ENCODE results near the gene TBXA2R. TPM values are rescaled to one million over a fixed set of nuclear protein-coding genes. Genes with fewer than 3 reads are reported as not detected.

The TBXA2R gene
- total and polyA plus RNA-seq, 5 donors from 2014 or later: 0.19 to 1.7 (median 0.73) TPM; not detected in 1

DNA sequence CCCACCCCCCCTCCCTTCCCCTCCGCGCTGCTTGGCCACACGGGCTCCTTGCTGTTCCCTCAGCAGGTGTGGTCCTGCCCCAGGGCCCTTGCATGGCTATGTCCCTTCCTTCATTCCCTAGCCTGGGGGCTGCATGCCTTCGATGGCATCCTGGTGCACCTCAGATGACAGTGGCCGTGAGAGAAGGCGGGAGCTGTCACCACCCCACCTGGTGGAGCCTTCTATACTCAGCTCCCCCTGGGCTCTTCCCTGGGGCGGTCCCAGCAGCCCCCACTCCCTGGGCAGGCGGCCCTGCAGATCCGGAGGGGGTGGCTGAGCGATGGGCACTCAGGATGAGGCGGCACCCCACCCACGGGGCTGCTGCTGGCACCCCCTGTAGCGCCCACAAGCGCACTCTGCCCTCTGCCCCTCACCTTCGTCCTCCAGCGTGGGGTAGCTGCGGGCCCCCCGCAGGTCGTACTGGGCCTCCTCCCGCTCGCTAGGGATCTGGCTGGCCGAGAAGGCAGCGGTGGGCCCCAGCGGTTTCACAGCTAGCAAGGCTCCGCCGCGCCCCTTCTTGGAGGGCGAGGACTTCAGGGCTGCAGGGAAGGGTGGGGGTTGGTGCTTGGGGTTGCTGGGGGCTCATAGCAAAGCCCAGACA lies 37.1 kb upstream of the TBXA2R start:
- H3K27ac ChIP-seq (ENCODE audit: insufficient read depth, low read length, poor library complexity, severe bottlenecking): no peak overlapping the region
- H3K4me3 Mint-ChIP-seq: no peak overlapping the region
- H3K9me3 ChIP-seq (ENCODE audit: control insufficient read depth in 2 of 2, low read length in 2 of 2): no peaks in the 10 kb centered on the region
- H3K27me3 Mint-ChIP-seq: no peaks in the 10 kb centered on the region
- H3K36me3 Mint-ChIP-seq: peaks cover 10% of the 10 kb centered on the region
- no peaks in the 10 kb centered on the region for H3K27me3 ChIP-seq (ENCODE audit: control insufficient read depth, insufficient read depth, low read length)
- no peak overlapping the region for H3K27ac Mint-ChIP-seq
- H3K4me1 ChIP-seq (ENCODE audit: control insufficient read depth, insufficient read depth, low read length, poor library complexity, severe bottlenecking): no peaks in the 10 kb centered on the region
- H3K4me3 ChIP-seq (ENCODE audit: low read depth, low read length): no peak overlapping the region
- peaks cover 9% of the 10 kb centered on the region for H3K36me3 ChIP-seq (ENCODE audit: control insufficient read depth, insufficient read depth, low read length)
- ATAC-seq (ENCODE audit: low read depth in 2 of 2): no peak
- H3K9me3 Mint-ChIP-seq: no peaks in the 10 kb centered on the region
- DNase-seq: no peak
- H3K4me1 Mint-ChIP-seq: no peaks in the 10 kb centered on the region

DNA sequence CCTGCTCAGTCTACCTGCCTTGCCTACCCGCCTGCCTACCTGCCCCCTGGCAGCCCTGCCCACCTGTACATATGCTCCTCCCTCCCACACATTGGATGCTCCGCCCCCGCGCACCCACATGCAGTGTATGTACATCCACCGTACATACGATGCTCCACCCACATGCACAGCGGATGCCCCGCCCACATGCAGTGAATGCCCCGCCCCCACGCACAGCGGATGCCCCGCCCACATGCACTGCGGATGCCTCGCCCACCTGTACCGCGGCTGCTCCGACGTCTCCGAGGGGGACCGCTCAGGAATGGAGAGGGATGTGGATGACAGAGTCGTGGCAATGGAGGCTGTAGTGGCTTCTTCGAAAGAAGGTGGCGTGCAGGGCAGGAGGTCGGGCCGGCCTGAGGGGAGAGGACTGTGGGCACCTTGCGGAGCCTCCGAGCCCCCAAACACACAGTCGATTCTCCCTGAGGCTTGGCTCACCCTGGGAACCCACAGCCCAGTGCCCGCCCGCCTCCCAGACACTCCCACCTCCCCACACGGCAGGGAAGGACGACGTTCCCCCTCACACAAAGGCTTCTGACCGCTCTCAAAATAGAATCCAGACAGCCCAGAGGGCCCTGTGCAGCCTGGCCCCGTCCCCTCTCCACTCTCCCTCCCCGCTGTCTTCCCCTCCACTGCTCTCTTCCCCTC lies 36.5 kb upstream of the TBXA2R start:
- no peaks in the 10 kb centered on the region for H3K4me1 Mint-ChIP-seq

DNA sequence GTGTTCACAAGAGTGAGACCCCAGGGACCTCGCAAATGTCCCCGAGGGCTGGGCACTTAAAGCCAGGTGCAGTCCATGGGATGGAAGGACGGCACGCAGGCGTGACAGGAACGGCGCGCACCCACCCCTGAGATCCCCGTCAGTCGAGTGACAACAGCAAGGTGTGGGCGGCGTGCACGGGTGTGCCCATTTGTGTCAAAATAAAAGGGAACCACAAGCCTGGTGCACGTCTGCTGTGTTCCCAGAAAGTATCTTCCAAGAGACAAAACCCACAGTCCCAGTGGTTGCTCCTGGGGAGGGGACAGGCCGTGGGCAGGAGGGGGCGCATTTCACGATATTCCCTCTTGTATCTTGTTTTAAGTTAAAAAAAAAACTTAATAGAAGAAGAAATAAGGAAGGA lies 35.6 kb upstream of the TBXA2R start:
- no peak for ATAC-seq (ENCODE audit: low read depth in 2 of 2)
- no peak for DNase-seq
- no peaks in the 10 kb centered on the region for H3K27me3 ChIP-seq (ENCODE audit: control insufficient read depth, insufficient read depth, low read length)
- peak overlapping the region in 2 of 3 donors; percentile 5 to 78 for H3K27ac Mint-ChIP-seq
- H3K36me3 Mint-ChIP-seq: peaks cover 10% of the 10 kb centered on the region
- H3K4me3 ChIP-seq (ENCODE audit: low read depth, low read length): no peak overlapping the region
- no peaks in the 10 kb centered on the region for H3K27me3 Mint-ChIP-seq
- no peaks in the 10 kb centered on the region for H3K9me3 Mint-ChIP-seq
- no peak overlapping the region for H3K27ac ChIP-seq (ENCODE audit: insufficient read depth, low read length, poor library complexity, severe bottlenecking)
- no peak overlapping the region for H3K4me3 Mint-ChIP-seq
- no peaks in the 10 kb centered on the region for H3K4me1 ChIP-seq (ENCODE audit: control insufficient read depth, insufficient read depth, low read length, poor library complexity, severe bottlenecking)
- peaks cover 7% of the 10 kb centered on the region for H3K36me3 ChIP-seq (ENCODE audit: control insufficient read depth, insufficient read depth, low read length)
- H3K4me1 Mint-ChIP-seq: no peaks in the 10 kb centered on the region
- H3K9me3 ChIP-seq (ENCODE audit: control insufficient read depth in 2 of 2, low read length in 2 of 2): no peaks in the 10 kb centered on the region

More for the DNA sequence above, 36.5 kb upstream of the TBXA2R start:
- DNase-seq: peak in 1 of 3 donors; percentile 13
- Histone ChIP-seq H3K27me3 (ENCODE audit: control insufficient read depth, insufficient read depth, low read length) (no peaks in the 10 kb centered on the region), H3K36me3 (ENCODE audit: control insufficient read depth, insufficient read depth, low read length) (peaks cover 10% of the 10 kb centered on the region), H3K4me1 (ENCODE audit: control insufficient read depth, insufficient read depth, low read length, poor library complexity, severe bottlenecking) (no peaks in the 10 kb centered on the region), H3K27ac (ENCODE audit: insufficient read depth, low read length, poor library complexity, severe bottlenecking) (no peak overlapping the region), H3K9me3 (ENCODE audit: control insufficient read depth in 2 of 2, low read length in 2 of 2) (no peaks in the 10 kb centered on the region), H3K4me3 (ENCODE audit: low read depth, low read length) (no peak overlapping the region)
- no peak overlapping the region for H3K27ac Mint-ChIP-seq
- H3K4me3 Mint-ChIP-seq: no peak overlapping the region
- H3K27me3 Mint-ChIP-seq: no peaks in the 10 kb centered on the region
- H3K36me3 Mint-ChIP-seq: peaks cover 10% of the 10 kb centered on the region
- no peaks in the 10 kb centered on the region for H3K9me3 Mint-ChIP-seq
- ATAC-seq (ENCODE audit: low read depth in 2 of 2): no peak

DNA sequence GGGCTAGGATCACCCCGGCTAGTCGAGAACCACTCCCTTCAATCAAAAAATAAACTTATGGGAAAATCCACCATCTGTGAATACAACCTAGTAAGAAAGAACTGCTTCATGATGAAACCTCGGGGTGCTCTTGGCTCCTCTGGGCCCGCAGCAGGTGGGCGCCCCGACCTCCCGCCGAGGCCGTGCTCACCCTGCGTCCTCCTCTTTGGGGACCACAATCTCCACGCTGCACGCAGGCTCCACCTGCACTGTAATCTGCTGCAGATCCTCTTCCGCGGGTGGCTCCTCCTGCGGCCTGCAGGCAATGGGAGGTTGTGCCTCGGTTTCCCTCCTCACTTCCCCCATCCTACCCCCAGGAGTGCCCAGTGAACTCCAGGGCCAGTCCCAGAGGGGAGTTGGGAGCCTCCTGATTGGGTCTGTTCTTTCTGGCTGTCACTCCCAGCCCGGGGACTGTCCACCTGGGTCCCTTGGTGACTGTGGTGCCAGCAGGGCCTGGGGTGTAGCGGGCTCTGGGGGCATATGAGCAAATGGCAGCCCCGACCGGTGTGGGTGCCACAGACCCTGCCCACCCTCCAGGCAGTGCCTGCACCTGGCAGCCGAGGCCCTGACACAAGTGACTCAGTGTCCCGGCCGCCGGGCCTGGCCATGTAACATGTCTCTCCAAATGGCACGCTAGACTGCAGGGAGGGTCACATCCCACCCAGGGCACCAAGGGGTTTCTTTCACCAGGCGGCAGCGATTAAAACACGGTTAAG lies 35.0 kb upstream of the TBXA2R start:
- no peaks in the 10 kb centered on the region for H3K9me3 ChIP-seq (ENCODE audit: control insufficient read depth in 2 of 2, low read length in 2 of 2)
- H3K27ac ChIP-seq (ENCODE audit: insufficient read depth, low read length, poor library complexity, severe bottlenecking): no peak overlapping the region
- ATAC-seq (ENCODE audit: low read depth in 2 of 2) (no peak), DNase-seq (no peak)
- H3K4me3 Mint-ChIP-seq: no peak overlapping the region
- H3K27me3 ChIP-seq (ENCODE audit: control insufficient read depth, insufficient read depth, low read length): no peaks in the 10 kb centered on the region
- no peaks in the 10 kb centered on the region for H3K27me3 Mint-ChIP-seq
- no peaks in the 10 kb centered on the region for H3K4me1 Mint-ChIP-seq
- H3K9me3 Mint-ChIP-seq: no peaks in the 10 kb centered on the region
- H3K4me1 ChIP-seq (ENCODE audit: control insufficient read depth, insufficient read depth, low read length, poor library complexity, severe bottlenecking): no peaks in the 10 kb centered on the region
- H3K36me3 Mint-ChIP-seq: peaks cover 10% of the 10 kb centered on the region
- H3K36me3 ChIP-seq (ENCODE audit: control insufficient read depth, insufficient read depth, low read length): peaks cover 7% of the 10 kb centered on the region
- no peak overlapping the region for H3K4me3 ChIP-seq (ENCODE audit: low read depth, low read length)
- no peak overlapping the region for H3K27ac Mint-ChIP-seq

DNA sequence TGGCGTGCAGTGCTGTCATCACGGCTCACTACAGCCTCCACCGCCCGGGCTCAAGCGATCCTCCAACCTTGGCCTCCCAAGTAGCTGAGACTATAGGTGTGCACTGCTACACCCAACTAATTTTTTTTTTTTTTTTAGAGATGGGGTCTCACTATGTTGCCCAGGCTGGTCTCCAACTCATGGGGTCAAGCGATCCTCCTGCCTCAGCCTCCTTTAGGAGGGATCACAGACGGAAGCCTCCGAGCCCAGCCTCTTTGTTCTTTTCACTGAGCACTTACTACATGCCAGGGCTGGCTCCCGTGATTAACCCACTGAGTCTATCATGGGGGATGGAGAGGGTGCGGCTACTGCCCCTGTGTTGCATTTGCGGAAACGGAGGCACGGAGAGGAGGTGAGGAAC lies 32.8 kb upstream of the TBXA2R start:
- Histone ChIP-seq H3K27ac (ENCODE audit: insufficient read depth, low read length, poor library complexity, severe bottlenecking) (no peak overlapping the region), H3K4me1 (ENCODE audit: control insufficient read depth, insufficient read depth, low read length, poor library complexity, severe bottlenecking) (no peaks in the 10 kb centered on the region), H3K36me3 (ENCODE audit: control insufficient read depth, insufficient read depth, low read length) (peaks cover 7% of the 10 kb centered on the region), H3K4me3 (ENCODE audit: low read depth, low read length) (no peak overlapping the region), H3K9me3 (ENCODE audit: control insufficient read depth in 2 of 2, low read length in 2 of 2) (no peaks in the 10 kb centered on the region), H3K27me3 (ENCODE audit: control insufficient read depth, insufficient read depth, low read length) (no peaks in the 10 kb centered on the region)
- DNase-seq: no peak
- Mint-ChIP-seq H3K27ac (no peak overlapping the region), H3K4me3 (no peak overlapping the region), H3K36me3 (peaks cover 10% of the 10 kb centered on the region), H3K9me3 (peaks cover 0 to under 1% (median 0%) of the 10 kb centered on the region in 7 donors), H3K4me1 (no peaks in the 10 kb centered on the region), H3K27me3 (no peaks in the 10 kb centered on the region)
- ATAC-seq (ENCODE audit: low read depth in 2 of 2): no peak

DNA sequence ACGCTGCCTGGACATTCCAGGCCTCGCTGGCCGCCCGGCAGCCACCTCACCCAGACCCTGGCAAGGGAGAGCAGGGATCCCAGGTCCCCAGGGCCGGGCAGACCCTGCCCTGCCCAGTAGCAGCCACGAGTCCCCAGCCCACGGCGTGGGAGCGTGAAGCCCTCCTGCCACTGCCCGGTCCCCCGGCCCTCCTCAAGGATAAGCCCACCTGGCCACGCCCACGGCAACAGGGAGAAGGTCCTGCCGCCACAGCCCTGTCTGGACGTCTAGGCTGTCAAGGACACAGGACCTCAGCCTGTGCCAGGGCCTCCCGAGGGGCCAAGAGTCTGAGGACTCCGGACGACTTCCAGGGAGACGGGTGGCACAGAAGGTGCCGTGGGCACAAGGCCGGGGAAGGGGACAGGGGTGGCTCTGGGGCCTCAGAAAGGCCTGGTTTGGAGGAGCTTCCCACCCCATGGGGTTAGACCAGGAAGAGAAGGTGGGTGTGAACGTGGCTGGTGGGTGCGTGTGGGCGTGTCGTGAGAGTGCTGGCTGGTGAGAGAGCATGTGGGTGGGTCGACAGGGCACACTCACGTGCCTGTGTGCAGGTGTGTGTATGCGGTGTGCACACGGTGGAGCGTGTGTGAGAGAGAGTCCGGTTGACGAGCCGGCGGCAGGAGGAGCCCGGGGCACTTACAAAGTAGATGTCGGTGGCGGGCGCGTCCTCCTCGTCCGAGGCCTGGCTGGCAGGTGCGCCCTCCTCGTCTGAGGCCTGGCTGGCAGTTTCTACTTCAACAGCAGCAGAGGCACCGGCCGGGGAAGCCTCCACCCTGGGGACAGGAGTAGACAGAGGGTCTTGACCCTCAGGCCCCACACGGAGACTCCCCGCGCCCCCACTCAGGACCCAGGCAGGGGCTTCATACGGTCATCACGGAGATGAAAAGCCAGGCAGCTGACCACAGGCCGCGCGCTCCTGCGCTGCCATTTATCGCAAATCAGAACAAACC lies 31.8 kb upstream of the TBXA2R start:
- no peaks in the 10 kb centered on the region for H3K4me1 Mint-ChIP-seq
- ATAC-seq (ENCODE audit: low read depth in 2 of 2): no peak
- no peaks in the 10 kb centered on the region for H3K9me3 ChIP-seq (ENCODE audit: control insufficient read depth in 2 of 2, low read length in 2 of 2)
- no peaks in the 10 kb centered on the region for H3K4me1 ChIP-seq (ENCODE audit: control insufficient read depth, insufficient read depth, low read length, poor library complexity, severe bottlenecking)
- no peaks in the 10 kb centered on the region for H3K27me3 Mint-ChIP-seq
- H3K27ac Mint-ChIP-seq: no peak overlapping the region
- H3K27me3 ChIP-seq (ENCODE audit: control insufficient read depth, insufficient read depth, low read length): no peaks in the 10 kb centered on the region
- no peak overlapping the region for H3K4me3 Mint-ChIP-seq
- no peak overlapping the region for H3K4me3 ChIP-seq (ENCODE audit: low read depth, low read length)
- H3K36me3 ChIP-seq (ENCODE audit: control insufficient read depth, insufficient read depth, low read length): peaks cover 7% of the 10 kb centered on the region
- H3K9me3 Mint-ChIP-seq: peaks cover 0 to 1% (median 0%) of the 10 kb centered on the region in 7 donors
- peaks cover 10% of the 10 kb centered on the region for H3K36me3 Mint-ChIP-seq
- H3K27ac ChIP-seq (ENCODE audit: insufficient read depth, low read length, poor library complexity, severe bottlenecking): no peak overlapping the region
- no peak for DNase-seq

DNA sequence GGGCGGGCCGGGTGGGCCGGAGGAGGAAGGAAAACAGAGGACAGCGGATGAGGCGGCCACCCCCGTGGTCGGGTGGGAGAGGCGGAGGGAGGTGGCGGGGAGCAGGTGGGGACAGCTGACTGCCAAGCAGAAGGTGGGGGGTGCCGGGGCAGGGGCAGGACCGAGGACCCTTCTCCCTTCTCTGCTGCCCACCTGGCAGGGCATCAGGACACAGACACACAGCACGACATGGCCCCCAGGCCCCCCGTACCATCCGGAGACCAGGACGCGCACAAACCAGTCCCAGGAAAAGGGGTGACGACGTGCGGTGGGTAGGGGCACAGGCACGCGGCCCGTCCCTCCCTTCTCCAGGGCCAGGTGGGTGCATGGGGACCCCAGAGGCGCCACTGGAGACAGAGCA lies 30.9 kb upstream of the TBXA2R start:
- H3K4me1 Mint-ChIP-seq: no peaks in the 10 kb centered on the region
- H3K27me3 ChIP-seq (ENCODE audit: control insufficient read depth, insufficient read depth, low read length): no peaks in the 10 kb centered on the region
- H3K27me3 Mint-ChIP-seq: no peaks in the 10 kb centered on the region
- no peak overlapping the region for H3K27ac ChIP-seq (ENCODE audit: insufficient read depth, low read length, poor library complexity, severe bottlenecking)
- no peaks in the 10 kb centered on the region for H3K9me3 ChIP-seq (ENCODE audit: control insufficient read depth in 2 of 2, low read length in 2 of 2)
- ATAC-seq (ENCODE audit: low read depth in 2 of 2) (no peak), DNase-seq (no peak)
- H3K4me3 ChIP-seq (ENCODE audit: low read depth, low read length): no peak overlapping the region
- no peak overlapping the region for H3K4me3 Mint-ChIP-seq
- peaks cover 0 to 1% (median 0%) of the 10 kb centered on the region in 7 donors for H3K9me3 Mint-ChIP-seq
- H3K36me3 Mint-ChIP-seq: peaks cover 6% of the 10 kb centered on the region
- no peaks in the 10 kb centered on the region for H3K4me1 ChIP-seq (ENCODE audit: control insufficient read depth, insufficient read depth, low read length, poor library complexity, severe bottlenecking)
- no peak overlapping the region for H3K27ac Mint-ChIP-seq
- H3K36me3 ChIP-seq (ENCODE audit: control insufficient read depth, insufficient read depth, low read length): peaks cover 7% of the 10 kb centered on the region

Data from CD4-positive, CD25-positive, alpha-beta regulatory T cell (primary cell).